GM19351 (cell line): ENCODE measurements around the gene MOB2.
"Not testable (repeated sequence)": the region's sequence is repeated elsewhere in the genome, so short reads cannot be mapped to it uniquely, and the experiment has no call there.

Experiments used
- ATAC-seq: cut with Tn5 transposase; IDR thresholded peaks from one replicate; pipeline ENCODE4 v1.9.1; 2021; ENCODE audit warnings: mild to moderate bottlenecking, moderate library complexity; ENCODE audit not compliant: unreplicated experiment

MOB2 gene

DNA sequence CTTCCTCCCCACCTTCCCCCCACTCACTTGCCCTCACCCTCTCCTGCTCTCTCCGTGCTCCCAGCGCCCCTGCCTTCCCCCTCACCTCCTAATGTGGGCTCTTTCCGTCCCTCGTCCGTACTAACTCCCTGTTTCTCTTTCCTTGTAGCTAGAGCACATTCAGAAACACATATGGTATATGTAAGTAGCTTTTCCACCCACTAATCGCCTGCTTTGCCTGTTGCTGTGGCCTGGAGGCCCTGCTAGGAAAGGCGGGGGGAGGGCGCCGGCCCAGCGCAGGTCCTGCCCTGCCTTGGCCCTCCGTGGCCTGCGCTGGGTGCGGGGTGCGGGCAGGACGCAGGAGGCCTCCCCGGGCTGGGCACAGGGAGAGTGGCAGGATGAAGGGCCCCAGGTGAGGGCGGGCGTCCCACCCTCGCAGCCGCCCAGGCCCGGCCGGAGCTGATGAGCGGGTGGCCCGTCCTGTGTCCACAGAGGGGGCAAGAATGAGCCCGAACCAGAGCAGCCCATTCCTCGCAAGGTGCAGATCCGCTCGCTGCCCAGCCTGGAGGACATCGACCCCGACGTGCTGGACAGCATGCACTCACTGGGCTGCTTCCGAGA lies 41.7 kb downstream of the MOB2 start:
- ATAC-seq: no peak

GRCh38 chr11:1444321-1444720 lies 42.3 kb downstream of the MOB2 start:
- no peak for ATAC-seq

DNA sequence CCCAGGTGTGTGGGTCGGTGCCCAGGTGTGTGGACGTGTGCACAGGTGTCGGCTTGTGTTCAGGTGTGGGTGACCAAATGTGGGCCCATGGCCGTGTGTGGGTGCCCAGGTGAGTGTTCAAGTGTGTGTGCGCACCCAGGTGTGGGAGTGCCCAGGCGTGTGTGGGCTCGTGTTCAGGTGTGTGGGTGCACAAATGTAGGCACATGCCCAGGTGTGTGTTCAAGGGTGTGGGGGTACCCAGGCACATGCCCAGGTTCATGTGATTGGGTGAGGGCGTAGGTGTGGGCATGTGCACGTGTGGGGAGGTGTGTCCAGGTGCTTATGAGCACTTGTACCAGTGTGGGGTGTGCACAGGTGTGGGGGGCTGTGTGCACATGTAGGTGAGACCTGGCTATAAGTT lies 42.8 kb downstream of the MOB2 start:
- no peak for ATAC-seq

- no peak for ATAC-seq
These were observed 43.7 kb downstream of the MOB2 start for GRCh38 chr11:1442807-1443366.

DNA sequence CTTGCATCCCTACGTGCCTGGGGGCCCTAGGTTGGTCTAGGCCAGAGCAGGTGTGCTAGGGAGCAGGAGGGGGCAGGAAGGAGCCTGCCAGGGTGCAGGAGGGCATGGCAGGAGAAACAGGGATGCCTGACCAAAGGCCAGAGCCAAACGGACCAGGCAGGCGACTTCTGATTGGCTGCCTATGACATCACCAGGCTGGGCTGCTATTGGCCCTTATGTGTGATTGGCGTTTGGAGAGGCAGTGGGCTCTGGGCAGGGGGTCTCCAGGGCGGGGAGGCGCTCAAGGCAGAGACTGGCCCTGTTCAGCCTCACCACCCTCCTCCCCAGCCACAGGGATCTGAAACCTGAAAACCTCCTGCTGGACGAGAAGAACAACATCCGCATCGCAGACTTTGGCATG lies 44.4 kb downstream of the MOB2 start:
- no peak for ATAC-seq

DNA sequence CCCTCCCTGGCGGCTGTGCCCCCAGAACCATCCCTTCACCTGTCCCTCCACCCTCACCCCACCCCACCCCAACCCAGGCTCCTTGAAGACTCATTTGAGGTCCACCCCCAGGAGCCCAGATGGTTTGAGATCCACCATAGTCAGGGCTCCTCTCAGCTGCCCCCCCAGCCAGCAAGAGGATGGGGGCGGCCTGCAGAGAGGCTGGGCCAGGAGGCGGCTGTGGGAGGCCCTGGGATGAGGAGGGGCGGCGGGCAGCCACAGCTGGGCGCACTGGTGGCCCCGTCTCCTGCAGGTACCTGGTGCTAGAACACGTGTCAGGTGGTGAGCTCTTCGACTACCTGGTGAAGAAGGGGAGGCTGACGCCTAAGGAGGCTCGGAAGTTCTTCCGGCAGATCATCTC lies 46.1 kb downstream of the MOB2 start:
- no peak for ATAC-seq

DNA sequence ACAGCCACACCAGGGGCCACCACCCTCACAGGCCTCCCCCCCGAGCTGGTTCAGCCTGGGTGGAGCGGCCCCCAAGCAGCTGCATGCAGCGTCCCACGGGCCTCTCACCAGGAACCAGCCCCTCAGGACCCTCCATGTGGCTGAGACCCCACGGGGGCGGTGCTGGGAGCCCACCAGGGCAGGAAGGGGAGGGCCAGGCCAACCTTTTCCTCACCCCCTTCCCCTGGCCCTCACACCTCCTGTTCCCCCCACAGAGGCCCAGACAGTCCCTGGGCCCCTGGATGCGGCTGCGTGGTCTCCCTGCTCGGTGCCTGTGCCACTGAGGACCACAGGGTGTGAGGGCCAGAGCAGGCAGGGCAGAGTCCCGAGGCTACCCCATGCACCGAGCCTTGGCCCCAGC lies 46.5 kb downstream of the MOB2 start:
- ATAC-seq: no peak

DNA sequence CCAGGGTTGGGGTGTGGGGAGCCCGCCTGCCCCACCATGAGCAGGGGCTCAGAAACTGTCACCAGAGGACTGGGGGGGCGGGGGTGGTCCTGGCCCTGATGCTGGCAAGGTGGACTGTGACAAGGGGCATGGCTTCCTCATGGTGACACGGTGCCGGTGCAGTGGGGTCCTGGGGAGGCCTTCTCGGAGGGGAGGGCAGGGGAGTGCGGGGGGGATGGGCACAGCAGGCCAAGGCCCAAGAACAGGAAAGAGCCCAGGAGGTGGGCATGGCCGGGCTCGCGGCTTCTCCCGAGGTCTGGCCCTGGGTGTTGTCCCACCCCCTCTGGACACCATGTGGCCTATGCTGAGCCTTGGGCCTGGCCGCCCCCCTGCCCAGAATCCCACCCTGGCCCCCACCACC lies 47.2 kb downstream of the MOB2 start:
- ATAC-seq: no peak

DNA sequence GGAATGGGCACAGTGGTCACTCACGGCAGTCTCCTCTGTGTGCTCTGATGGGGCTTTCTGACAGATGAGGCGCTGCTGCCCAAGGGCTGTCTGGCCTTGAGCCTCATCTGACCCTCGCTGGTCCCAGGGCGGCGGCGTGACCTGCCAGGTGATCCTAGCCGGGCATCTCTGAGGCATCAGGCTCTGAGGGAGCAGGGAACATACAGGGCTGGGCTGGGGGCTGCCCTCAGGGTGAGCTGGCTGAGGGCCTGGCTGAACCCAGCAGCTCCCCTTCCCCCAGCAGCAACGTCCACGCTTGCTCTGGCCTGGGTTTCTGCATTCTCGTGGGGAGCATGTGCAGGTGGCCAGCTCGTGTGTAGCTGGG lies 47.6 kb downstream of the MOB2 start:
- ATAC-seq: no peak

DNA sequence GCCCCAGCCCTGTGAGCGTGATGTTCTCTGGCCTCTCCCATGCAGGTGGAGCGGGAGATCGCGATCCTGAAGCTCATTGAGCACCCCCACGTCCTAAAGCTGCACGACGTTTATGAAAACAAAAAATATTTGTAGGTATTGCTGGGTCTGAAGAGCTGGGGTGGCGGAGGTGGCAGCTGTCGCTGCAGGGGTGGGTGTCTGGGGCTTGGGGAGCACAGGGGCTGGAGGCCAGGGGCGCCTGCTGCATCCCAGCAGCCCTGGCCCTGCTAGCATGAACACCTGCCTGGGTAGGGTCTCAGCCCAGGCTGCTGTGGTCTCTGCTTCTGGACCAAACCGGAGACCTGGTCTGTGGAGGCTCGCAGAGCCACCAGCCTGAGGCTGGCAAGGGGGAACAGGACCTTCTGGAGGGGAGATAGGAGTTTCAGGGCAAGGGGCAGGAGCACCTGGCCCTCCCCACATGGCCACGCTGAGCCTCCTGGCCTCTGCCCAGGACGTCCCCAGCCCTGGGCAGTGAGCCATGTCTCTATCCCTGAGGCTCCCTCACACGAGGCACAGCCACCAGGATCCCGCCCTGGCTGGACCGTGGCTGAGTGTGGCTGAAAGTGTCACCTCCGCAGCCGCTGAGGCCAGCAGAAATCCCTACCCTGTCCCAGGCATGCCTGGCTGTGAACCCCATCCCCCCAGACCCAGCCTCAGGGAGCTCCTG lies 48.2 kb downstream of the MOB2 start:
- ATAC-seq: no peak

GRCh38 chr11:1437500-1437899 lies 49.1 kb downstream of the MOB2 start:
- ATAC-seq: no peak

GRCh38 chr11:1436468-1437039 lies 50.0 kb downstream of the MOB2 start:
- ATAC-seq: no peak

- ATAC-seq: no peak
These were observed 50.6 kb downstream of the MOB2 start for GRCh38 chr11:1435820-1436467.

GRCh38 chr11:1435479-1435819 lies 51.1 kb downstream of the MOB2 start:
- not testable (repeated sequence) for ATAC-seq

GRCh38 chr11:1433977-1434640 lies 52.5 kb downstream of the MOB2 start:
- ATAC-seq: no peak

DNA sequence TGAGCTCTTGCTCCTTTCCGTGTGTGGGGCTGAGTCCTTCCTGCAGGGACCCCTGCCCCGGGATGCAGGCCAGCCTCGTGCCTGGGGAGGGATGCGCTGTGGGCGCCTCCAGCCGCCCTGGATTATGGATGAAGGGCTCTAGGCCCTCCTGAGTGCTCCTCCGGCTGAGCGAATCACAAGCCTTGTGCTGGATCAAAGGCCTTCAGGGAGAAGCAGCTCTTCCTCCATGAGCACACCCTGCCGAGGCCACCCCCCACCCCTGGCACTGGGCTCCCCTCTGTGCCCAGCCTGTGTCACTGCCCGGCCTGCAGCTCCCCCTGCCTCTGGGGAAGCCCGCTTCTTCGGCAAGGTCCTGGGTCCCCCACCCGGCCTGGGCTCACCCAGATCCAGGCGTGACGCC lies 53.0 kb downstream of the MOB2 start:
- no peak for ATAC-seq

DNA sequence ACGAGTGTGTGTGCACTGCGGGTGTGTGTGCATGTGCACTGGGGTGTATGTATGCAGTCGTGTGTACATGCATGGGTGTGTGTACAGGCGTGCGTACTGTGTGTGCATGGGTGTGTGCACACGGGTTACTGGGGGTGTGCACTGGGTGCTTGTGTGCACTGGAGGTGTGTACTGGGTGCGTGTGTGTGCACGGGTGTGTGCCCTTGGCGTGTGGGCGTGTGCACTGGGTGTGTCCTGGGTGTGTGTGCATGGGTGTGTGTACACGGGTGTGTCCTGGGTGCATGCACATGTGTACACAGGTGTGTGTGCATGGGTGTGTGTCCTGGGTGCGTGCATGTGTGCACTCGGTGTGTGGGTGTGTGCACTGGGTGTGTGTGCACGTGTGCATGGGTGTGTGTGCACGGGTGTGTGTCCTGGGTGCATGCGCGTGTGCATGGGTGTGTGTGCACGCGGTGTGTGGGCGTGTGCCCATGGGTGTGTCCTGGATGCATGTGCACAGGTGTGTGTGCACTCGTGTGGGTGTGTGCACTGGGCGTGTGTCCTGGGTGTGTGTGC lies 57.7 kb downstream of the MOB2 start:
- no peak for ATAC-seq

GRCh38 chr11:1425439-1425838 lies 61.1 kb downstream of the MOB2 start:
- ATAC-seq: no peak

- no peak for ATAC-seq
These were observed 61.6 kb downstream of the MOB2 start for GRCh38 chr11:1425006-1425405.

DNA sequence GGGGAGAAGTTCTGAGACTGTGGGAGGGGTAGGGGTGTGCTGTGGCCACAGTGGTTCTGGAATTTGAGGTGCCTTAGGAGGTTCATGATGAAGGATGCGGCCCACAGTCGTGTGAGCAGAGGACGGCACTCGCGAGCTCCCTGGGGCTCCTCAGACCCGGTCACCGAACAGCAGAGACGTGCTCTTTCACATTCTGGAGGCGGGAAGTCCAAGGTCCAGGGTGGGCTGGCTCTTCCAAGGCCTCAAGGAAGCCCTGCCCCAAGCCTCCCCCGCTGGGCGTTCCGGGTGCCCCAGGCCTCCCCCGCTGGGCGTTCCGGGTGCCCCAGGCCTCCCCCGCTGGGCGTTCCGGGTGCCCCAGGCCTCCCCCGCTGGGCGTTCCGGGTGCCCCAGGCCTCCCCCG lies 63.2 kb downstream of the MOB2 start:
- ATAC-seq: not testable (repeated sequence)

- ATAC-seq: no peak
These were observed 63.6 kb downstream of the MOB2 start for GRCh38 chr11:1422981-1423380.
